ENCODE measurements around the gene EPOP. TPM values are rescaled to one million over a fixed set of nuclear protein-coding genes. Genes with fewer than 3 reads are reported as not detected.

Gene EPOP
- total and polyA plus RNA-seq, 2 of the 13 experiments (the other 11 are each of a cell fraction or from before 2014, with no cell fraction given), result 14.7 to 37.8 TPM

- TF ChIP-seq ZNF652 (CRISPR knock-in tag; IDR thresholded peaks at IDR 0.05; ENCODE audit: borderline replicate concordance, low read depth) (no peak), HDAC2 (CRISPR knock-in tag; IDR thresholded peaks at IDR 0.05) (peak; percentile 74), ZFYVE20 (CRISPR knock-in tag; IDR thresholded peaks at IDR 0.05; ENCODE audit: borderline replicate concordance, low read depth) (no peak), GATAD1 (CRISPR knock-in tag; IDR thresholded peaks at IDR 0.05) (no peak), ZC3H4 (CRISPR knock-in tag; IDR thresholded peaks at IDR 0.05; ENCODE audit: borderline replicate concordance) (no peak), ZFP91 (CRISPR knock-in tag; IDR thresholded peaks at IDR 0.05; ENCODE audit: borderline replicate concordance) (0 out of 2 replicates have a peak, but pooled peaks have one; percentile 38), BCL6 (CRISPR knock-in tag; IDR thresholded peaks at IDR 0.05) (peak; percentile 85), ZSCAN25 (CRISPR knock-in tag; IDR thresholded peaks at IDR 0.05) (no peak), ZNF382 (CRISPR knock-in tag; IDR thresholded peaks at IDR 0.05; ENCODE audit: borderline replicate concordance) (no peak), NBN (conservative IDR thresholded peaks at IDR 0.05) (no peak), ZNF800 (CRISPR knock-in tag; IDR thresholded peaks at IDR 0.05) (no peak), ZNF703 (CRISPR knock-in tag; IDR thresholded peaks at IDR 0.05; ENCODE audit: borderline replicate concordance) (no peak), ZNF296 (CRISPR knock-in tag; conservative IDR thresholded peaks at IDR 0.05) (peak; percentile 49; the same call in 1 of the 2 replicates), NFYB (CRISPR knock-in tag; IDR thresholded peaks at IDR 0.05) (no peak), ASH2L (IDR thresholded peaks at IDR 0.05; ENCODE audit: insufficient read length, low read depth, low read length) (no peak), POGZ (CRISPR knock-in tag; IDR thresholded peaks at IDR 0.05) (no peak), ZUFSP (CRISPR knock-in tag; IDR thresholded peaks at IDR 0.05; ENCODE audit: borderline replicate concordance) (no peak), ZNF235 (CRISPR knock-in tag; IDR thresholded peaks at IDR 0.05; ENCODE audit: borderline replicate concordance) (no peak), PRDM10 (CRISPR knock-in tag; IDR thresholded peaks at IDR 0.05; ENCODE audit: low read depth) (no peak), ZNF562 (CRISPR knock-in tag; IDR thresholded peaks at IDR 0.05; ENCODE audit: borderline replicate concordance) (no peak), MXD1 (CRISPR knock-in tag; IDR thresholded peaks at IDR 0.05) (no peak; the same call in 1 of the 2 replicates)
Measured at GRCh38 chr17:38691154-38691553, 16.4 kb upstream of the EPOP start (continued).
